Coronary artery (tissue), 2 donors: ENCODE results near the gene PIGL.

Experiments
- DNase-seq: peaks from one replicate; pipeline ENCODE4 v3.0.0-alpha.2; 2017; ENCODE audit warnings: low spot score
- H3K27ac ChIP-seq, 2 donors: fragments of 200-600 bp; sonication (generic); one replicate each; pipeline ENCODE4 v1.5.1; 2016 to 2019
- H3K4me3 ChIP-seq: fragments of 200-600 bp; sonication (generic); 2 replicates; pipeline ENCODE4 v1.5.1; 2016; ENCODE audit warnings: mild to moderate bottlenecking, moderate library complexity
- TF ChIP-seq, protein P1 (sequence below): fragments of 200-600 bp; sonication (generic); IDR thresholded peaks from one replicate; pipeline ENCODE4 v1.5.1; 2019; ENCODE audit warnings: antibody characterized with exemption

Gene PIGL

DNA sequence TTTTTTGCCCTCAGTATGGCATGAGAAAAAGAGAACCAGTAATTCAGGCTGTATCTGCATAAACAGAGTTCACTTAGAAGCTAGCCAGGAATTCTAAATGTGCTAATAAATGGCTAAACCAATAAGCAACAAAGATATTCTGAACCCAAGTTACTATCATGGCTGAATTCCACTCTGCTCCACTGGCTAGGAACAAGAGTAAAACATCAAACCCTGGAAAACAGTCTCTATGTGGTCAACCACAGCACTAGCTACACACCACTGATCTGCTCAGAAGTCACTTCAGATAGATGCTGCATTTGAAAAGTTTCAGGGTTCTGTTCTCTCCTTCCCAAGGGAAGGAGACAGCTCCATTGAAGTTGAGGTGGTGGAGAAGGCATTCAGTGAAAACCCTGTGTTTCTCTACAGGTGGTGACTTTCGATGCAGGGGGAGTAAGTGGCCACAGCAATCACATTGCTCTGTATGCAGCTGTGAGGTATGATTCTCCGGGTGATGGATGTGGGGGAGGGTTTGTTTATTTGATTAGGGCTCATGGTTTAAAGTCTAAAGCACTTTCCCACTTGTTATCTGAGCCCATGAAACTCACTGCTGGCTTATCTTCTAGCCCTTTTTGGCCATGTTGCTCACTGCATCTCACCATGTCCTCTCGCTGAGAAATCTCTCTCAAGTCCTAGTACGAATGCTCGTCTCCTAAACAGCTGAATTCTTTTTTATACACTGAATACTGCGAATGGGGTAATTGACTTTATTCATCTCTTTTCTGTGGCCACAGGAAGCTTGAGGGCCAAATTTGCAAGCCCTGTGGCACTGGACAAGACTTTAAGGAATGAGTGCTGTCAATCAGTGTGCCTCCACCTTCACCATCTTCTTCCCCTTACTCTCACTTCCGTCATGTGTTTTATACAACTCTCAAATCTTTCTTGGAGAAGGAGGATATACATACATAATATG, 96.4 kb downstream of the PIGL start:
- TF ChIP-seq, protein P1, sequence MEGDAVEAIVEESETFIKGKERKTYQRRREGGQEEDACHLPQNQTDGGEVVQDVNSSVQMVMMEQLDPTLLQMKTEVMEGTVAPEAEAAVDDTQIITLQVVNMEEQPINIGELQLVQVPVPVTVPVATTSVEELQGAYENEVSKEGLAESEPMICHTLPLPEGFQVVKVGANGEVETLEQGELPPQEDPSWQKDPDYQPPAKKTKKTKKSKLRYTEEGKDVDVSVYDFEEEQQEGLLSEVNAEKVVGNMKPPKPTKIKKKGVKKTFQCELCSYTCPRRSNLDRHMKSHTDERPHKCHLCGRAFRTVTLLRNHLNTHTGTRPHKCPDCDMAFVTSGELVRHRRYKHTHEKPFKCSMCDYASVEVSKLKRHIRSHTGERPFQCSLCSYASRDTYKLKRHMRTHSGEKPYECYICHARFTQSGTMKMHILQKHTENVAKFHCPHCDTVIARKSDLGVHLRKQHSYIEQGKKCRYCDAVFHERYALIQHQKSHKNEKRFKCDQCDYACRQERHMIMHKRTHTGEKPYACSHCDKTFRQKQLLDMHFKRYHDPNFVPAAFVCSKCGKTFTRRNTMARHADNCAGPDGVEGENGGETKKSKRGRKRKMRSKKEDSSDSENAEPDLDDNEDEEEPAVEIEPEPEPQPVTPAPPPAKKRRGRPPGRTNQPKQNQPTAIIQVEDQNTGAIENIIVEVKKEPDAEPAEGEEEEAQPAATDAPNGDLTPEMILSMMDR, result no peak
- DNase-seq, result no peak
- no peak overlapping the region for H3K4me3 ChIP-seq
- H3K27ac ChIP-seq, result no peak overlapping the region

DNA sequence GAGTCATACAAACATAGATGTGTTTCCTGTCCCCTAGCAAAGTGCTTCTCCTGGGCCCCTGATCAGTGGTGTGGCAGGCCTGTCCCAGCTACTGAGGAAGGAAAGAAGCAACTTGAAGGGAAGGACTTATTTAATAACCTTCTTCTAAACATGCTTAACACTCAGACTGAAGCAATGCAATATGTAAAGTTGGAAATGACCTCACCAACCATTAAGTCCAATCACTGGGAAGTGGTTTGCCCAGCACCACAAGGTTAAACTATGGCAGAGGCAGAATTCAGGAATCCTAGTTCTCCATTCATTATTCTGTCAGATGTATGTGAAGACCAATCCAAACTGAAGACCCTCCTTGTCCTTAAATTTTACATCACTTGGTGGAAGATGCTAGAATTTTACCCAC, 97.2 kb downstream of the PIGL start:
- Histone ChIP-seq H3K27ac (no peak overlapping the region), H3K4me3 (no peak overlapping the region)
- TF ChIP-seq, protein P1, result no peak
- no peak for DNase-seq

DNA sequence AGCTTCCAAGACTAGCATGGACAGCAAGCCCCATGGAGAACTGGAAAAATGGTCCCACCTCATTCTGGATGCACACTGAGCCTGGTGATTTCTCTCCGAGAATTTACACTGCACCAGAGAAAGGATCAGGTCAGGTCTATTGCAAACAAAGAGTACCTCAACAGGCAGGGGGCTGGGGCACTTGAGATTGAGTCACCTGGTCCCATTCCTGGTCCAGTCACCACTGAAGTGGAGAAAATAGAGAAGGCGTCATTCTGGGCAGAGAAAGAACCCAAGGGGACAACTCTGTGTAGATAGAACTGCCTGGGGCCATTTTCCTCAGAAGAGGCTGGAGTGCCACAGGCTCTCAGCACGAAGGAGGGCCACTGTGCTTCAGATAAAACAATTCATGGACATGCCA, 97.8 kb downstream of the PIGL start:
- DNase-seq, result no peak
- TF ChIP-seq, protein P1, result no peak
- Histone ChIP-seq H3K4me3 (no peak overlapping the region), H3K27ac (no peak overlapping the region)

- DNase-seq, result no peak
- TF ChIP-seq, protein P1, result no peak
- H3K27ac ChIP-seq, result no peak overlapping the region
- H3K4me3 ChIP-seq, result no peak overlapping the region
Measured at GRCh38 chr17:16319969-16320368, 103.0 kb downstream of the PIGL start.

GRCh38 chr17:16322636-16323035, 105.6 kb downstream of the PIGL start:
- H3K27ac ChIP-seq, result no peak overlapping the region
- no peak overlapping the region for H3K4me3 ChIP-seq
- TF ChIP-seq, protein P1, result no peak
- no peak for DNase-seq

GRCh38 chr17:16325964-16326363, 109.0 kb downstream of the PIGL start:
- Histone ChIP-seq H3K4me3 (no peak overlapping the region), H3K27ac (no peak overlapping the region)

More at GRCh38 chr17:16325964-16326363, 109.0 kb downstream of the PIGL start:
- TF ChIP-seq, protein P1, result no peak
- no peak for DNase-seq
